GM19395 (cell line): ENCODE results near the gene TULP3.

Experiments used
- ATAC-seq: cut with Tn5 transposase; IDR thresholded peaks from one replicate; pipeline ENCODE4 v1.9.1; 2021; ENCODE audit warnings: mild to moderate bottlenecking, moderate library complexity; ENCODE audit not compliant: unreplicated experiment

TULP3 gene

DNA sequence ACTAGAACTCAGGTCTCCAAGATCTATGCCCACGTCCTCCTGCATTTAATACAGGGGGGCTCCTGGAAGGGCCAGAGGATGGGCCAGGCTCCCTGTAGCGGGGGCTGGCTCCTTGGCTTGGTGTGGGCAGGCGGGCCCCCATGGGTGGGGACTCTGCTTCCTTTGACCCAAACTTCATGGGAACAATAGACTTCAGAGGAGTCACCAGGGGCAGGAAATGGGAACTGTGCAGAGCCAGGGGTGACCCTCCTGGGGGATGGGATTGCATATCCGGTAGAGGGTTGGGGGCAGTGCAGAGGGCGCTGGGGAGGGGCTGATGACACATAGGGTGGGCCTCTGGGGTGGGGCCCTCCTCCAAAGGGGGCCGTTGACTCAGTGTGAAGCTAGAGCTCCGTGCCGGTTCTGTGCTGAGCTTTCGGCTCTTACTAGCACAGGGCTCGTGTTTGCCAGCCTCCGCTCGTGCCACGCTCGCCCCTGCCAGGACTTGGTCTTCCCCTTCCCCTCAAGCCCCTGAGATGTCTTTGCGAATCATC lies 73.1 kb downstream of the TULP3 start:
- no peak for ATAC-seq

DNA sequence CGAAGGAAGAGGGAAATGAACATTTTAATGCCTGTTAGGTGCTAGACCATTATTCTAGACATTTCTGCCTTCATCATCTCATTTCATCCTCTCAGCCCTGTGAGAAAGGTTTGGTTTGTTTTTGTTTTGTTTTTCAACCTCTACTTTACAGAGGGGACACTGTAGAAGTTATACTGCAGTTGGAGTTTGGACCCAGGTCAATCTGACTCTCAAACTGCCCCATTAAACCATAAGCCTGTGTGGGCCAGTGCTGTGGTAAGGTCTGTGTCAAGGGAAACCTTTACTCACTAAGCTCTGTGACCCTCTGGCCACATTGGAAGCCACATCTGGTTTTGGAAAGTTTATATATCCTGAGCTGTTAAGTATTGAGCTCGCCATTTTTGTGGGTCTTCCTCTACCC lies 77.0 kb downstream of the TULP3 start:
- no peak for ATAC-seq

DNA sequence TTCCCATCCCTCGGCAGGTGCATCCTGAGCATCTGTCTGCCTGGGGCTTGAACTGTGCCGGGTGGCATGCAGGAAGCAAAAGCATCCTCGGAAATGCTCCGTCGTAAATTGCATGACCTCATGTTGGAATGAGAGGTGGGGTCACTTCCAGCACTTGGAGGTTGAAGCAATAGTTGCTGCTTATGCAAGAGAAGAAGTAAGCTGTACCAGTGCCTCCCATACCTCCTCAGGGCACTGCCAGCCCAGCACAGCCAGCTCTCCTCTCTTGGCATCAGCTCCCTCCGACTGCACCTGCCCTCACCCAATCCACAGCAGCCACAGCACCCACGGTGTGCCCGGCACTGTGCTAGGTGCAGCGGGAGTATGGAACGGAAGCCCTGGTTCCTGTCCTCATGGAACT lies 80.1 kb downstream of the TULP3 start:
- no peak for ATAC-seq

DNA sequence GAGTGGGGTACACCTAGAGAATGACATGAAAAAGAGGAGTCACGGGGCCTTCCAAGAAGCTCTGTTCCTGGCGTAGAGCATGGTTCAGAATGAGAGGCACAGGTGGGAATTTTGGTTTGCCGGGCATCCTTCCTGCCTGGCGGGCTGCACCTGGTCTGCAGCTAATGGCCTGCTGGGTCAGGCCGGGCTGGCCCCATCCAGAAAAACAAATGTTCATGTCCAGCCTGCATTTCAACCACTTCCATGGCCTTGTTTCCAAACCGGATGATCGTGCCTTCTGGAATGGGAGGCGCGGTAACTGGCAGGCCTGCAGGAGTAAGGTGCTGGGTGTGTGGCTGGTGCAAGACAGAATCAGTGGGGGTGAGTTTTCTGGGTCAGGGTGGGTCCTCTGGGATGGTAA lies 82.9 kb downstream of the TULP3 start:
- ATAC-seq = no peak

DNA sequence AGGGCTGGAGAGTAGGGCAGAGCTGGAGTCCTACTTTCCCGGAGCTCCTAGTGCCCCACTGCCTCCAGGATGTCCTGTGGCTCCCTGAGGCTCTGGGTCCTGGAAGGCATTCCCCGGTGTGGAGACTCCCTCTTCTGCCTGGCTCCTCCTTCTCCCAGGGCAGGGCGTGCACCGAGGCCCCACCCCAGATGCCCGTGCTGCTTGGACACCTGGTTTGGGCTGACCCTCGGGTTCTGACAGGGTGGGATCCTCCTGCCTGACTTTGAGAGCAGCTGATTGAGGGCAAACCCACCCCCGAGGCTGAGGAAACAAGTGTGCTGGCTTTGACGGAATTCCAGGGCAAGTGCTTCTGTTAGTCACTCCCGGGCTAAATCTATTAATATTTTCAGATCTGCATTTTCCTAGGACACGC lies 83.9 kb downstream of the TULP3 start:
- no peak for ATAC-seq

DNA sequence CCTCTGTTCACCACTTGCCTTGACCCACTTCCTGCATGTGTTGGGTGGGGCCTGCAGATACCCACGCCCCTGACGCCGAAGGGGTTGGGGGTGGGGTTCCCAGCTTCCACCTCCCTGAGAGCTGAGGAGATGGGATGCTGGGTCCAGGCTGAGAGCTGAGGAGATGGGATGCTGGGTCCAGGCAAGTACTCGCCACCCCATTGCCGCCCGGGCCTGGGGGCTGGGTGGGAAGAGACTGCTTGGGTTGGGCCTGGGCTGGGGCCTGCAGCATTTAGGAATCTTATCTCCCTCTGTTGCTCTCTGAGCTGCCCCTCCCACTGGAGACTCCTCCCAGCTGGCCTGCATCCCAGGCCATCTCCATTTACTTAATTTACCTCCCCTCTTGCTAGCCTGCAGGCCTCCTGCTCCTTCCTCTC lies 85.9 kb downstream of the TULP3 start:
- no peak for ATAC-seq

DNA sequence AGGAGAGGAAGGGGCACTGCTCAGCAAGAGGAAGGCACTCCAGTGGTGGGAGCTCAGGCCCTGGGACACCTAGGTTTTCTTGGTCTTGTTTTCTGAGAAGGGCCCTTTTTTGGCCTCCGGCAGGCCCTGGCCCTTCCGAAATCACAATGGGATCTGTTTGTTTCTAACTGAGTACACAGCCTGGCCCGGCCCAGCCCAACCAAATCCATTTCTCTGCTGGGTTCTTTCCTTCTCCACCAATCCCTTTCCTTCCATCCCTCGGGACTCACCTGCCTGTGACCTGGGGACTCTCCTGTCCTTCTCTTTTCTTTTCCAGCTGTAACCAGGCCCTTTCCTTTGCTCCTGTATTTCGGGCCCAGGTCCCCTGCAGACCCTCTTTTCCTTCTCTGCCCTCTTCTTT lies 87.1 kb downstream of the TULP3 start:
- ATAC-seq = no peak

DNA sequence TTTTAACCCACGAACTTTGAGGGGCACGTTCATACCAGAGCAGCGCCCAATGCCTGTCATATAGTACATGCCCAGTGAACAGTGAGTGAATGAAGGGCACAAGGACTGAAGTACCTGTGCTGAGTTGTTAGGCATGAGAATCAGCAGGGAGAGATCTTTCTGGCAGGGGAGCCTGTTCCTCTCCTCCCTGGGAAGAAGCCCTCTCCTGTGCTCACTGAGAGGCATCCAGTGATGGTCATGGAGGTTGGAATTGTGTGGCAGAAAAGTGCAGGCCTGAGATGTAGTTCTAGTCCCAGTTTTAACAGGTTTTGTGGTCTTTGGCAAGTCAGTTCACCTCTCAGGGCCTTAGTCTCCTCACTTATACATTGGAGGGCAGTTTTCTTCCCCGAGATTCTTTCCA lies 89.1 kb downstream of the TULP3 start:
- no peak for ATAC-seq

DNA sequence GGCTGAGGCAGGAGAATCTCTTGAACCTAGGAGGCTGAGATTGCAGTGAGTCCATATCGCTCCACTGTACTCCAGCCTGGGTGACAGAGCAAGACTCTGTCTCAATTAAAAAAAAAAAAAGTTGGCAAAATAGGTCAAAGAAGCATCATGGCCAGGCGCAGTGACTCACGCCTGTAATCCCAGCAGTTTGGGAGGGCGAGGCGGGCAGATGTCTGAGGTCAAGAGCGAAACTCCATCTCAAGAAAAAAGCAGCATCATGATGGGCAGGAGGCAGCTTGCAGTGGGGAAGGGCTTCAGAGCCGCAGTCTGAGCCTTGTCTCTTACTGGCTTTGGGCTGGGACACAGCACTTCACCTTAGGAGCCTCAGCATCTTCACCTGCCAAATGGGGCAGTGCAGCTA lies 89.9 kb downstream of the TULP3 start:
- no peak for ATAC-seq

DNA sequence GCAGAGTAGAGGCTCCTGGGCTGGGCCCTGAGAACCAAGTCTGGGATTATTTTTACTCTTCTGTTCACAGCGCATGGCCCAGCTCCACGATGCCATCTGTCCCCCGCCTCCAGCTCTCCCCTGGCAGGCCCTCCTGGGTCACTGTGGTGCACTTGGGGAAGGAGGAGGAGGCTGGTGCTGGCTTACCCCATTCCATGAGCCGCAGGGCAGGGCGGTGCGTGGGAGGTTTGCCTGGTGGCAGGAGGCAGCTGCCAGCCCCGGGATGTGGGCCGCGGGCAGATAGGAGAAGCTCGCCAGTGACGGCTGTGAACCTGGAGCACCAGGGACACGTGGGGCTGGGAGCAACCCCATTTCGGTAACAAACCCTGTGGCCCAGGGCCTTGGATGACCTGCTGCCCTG lies 91.7 kb downstream of the TULP3 start:
- no peak for ATAC-seq

DNA sequence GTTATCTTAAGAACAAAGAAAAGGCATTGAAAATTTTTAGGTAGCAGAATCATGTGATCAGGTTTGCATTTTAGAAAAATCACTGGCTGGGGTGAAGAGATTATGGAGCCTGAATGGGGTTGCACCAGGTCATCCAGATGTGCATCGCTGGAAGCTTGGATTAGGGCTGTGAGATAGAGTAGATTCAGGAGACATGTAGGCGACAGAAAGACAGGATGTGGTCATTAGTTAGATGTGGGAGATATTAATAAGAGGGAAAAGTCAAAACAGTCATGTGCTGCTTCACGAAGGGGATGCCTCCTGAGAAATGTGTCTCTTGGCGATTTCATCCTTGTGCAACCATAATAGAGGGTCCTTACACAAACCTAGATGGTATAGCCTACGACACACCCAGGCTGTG lies 93.6 kb downstream of the TULP3 start:
- ATAC-seq = no peak

DNA sequence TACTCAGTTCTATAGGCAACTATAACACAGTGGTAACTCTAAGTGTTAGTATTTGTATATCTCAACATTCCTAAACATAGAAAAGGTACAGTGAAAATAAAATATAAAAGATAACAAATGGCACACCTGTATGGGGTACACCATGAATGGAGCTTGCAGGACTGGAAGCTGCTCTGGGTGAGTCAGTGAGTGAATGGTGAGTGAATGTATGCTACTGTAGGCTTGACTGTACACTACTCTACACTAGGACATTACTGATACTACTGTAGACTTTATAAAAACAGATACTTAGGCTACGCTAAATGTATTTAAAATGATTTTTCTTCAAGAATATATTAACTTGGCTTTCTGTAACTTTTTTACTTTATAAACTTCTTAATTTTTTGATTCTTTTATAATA lies 94.0 kb downstream of the TULP3 start:
- ATAC-seq = no peak

DNA sequence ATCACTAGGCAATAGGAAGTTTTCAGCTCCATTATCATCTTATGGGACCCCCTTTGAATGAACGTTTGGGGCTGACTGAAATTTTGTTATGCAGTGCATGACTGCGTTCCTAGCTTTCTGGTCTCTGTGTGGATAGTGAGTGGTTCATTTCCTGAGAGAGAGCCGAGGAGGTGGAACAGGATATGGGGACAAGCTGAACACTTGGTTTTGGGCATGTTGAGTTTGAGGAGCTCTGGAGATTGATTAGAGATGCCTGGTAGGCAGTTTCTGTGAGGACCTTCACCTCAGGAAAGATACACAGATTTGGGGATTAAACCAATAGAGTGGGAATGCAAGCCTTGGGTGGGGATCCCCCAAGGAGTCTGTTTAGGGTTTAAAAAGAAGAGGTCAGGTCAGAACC lies 96.2 kb downstream of the TULP3 start:
- ATAC-seq = no peak

DNA sequence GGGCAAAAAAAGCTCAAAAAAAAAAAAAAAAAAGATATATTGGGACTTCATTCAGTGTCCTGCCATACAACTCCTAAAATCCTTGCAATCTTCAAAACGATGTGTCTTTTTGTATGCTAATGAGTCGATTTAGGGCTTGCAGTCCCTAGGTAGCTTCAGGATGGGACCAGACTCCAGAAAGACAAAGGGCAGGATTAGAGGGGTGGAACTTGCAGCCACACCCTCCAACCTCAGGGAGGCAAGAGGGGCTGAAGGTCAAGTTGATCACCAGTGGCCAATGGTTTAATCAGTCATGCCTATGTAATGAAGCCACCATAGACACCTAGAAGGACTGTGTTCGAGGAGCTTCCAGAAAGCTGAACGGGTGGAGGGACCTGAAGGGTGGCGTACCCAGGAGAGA lies 97.8 kb downstream of the TULP3 start:
- no peak for ATAC-seq
